Loucy (cell line): ENCODE data around the gene NKAIN2.

Experiments
- H2AFZ ChIP-seq: fragments of 200-600 bp; sonication (generic); 2 replicates; pipeline ENCODE4 v1.6.0; 2016; ENCODE audit warnings: antibody characterized with exemption, mild to moderate bottlenecking, low read length, moderate library complexity
- H3F3A ChIP-seq: fragments of 200-600 bp; 2 replicates; pipeline ENCODE4 v1.6.0; 2016; ENCODE audit warnings: antibody characterized with exemption, low read depth, mild to moderate bottlenecking
- H3K27me3 ChIP-seq: fragments of 200-600 bp; sonication (generic); 2 replicates; pipeline ENCODE4 v1.6.1; 2014; ENCODE audit warnings: low read length, mild to moderate bottlenecking; ENCODE audit not compliant: insufficient read depth, poor library complexity, severe bottlenecking
- H3K36me3 ChIP-seq: fragments of 200-600 bp; sonication (generic); 2 replicates; pipeline ENCODE4 v1.6.1; 2016; ENCODE audit warnings: low read length; ENCODE audit not compliant: insufficient read depth
- H3K4me1 ChIP-seq: fragments of 200-600 bp; sonication (generic); 2 replicates; pipeline ENCODE4 v1.5.1; 2014; ENCODE audit warnings: low read length, mild to moderate bottlenecking; ENCODE audit not compliant: insufficient read depth, poor library complexity, severe bottlenecking
- H3K4me2 ChIP-seq: fragments of 200-600 bp; sonication (generic); 2 replicates; pipeline ENCODE4 v1.6.0; 2014; ENCODE audit warnings: antibody characterized with exemption, low read length, low read depth, mild to moderate bottlenecking; ENCODE audit not compliant: poor library complexity, severe bottlenecking
- H3K4me3 ChIP-seq: fragments of 200-600 bp; sonication (generic); 2 replicates; pipeline ENCODE4 v1.5.1; 2014; ENCODE audit warnings: low read length, mild to moderate bottlenecking, mixed read lengths; ENCODE audit not compliant: poor library complexity, severe bottlenecking
- H3K79me2 ChIP-seq: fragments of 200-600 bp; sonication (generic); 2 replicates; pipeline ENCODE4 v1.6.1; 2014; ENCODE audit warnings: low read length; ENCODE audit not compliant: insufficient read depth
- H3K9ac ChIP-seq: fragments of 200-600 bp; sonication (generic); 2 replicates; pipeline ENCODE4 v1.6.0; 2014; ENCODE audit warnings: mild to moderate bottlenecking, low read depth, low read length, moderate library complexity; ENCODE audit not compliant: poor library complexity, severe bottlenecking
- H3K9me2 ChIP-seq: fragments of 200-600 bp; sonication (generic); replicated peaks from 2 replicates; pipeline ENCODE4 v1.6.1; 2016; ENCODE audit warnings: low read depth, low read length, mixed read lengths
- H3K9me3 ChIP-seq: fragments of 200-600 bp; sonication (generic); 2 replicates; pipeline ENCODE4 v1.6.1; 2014; ENCODE audit warnings: mild to moderate bottlenecking, antibody characterized with exemption, low read length, low read depth; ENCODE audit not compliant: insufficient read depth
- H4K20me1 ChIP-seq: fragments of 200-600 bp; sonication (generic); 2 replicates; pipeline ENCODE4 v1.6.0; 2014; ENCODE audit warnings: antibody characterized with exemption, low read length, mild to moderate bottlenecking; ENCODE audit not compliant: insufficient read depth, poor library complexity, severe bottlenecking
- CTCF ChIP-seq: fragments of 200-600 bp; sonication (generic); conservative IDR thresholded peaks from 2 replicates; pipeline ENCODE4 v1.5.1; 2014; ENCODE audit warnings: mild to moderate bottlenecking, antibody characterized with exemption, low read length
- EZH2phosphoT487 ChIP-seq: fragments of 200-600 bp; IDR thresholded peaks from 2 replicates; pipeline ENCODE4 v1.6.1; 2018; ENCODE audit warnings: antibody characterized with exemption, mild to moderate bottlenecking, moderate library complexity, borderline replicate concordance

Gene NKAIN2

DNA sequence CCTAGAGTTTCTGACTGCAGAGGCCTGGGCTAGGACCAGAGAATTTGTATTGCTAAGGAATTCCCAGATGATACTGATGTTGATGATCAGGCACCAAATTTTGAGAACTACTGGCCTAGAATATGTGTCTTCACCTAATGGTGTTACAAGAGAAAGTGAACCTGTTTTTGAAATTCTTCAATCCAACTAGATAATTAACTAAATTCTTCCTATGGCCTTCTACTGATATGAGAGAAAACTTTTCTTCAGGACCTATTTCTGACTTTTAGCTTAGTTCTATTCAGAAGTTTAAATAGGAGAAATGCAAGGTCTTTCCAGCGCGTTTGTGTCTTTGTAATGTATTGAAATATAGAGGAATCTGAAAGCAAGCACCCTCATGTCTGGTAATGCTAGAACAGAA is 7.3 kb downstream of the NKAIN2 start:
- TF ChIP-seq EZH2phosphoT487 (no peak), CTCF (no peak)
- Histone ChIP-seq H3K79me2 (no peaks in the 10 kb centered on the region), H3K4me3 (no peak overlapping the region), H3K4me2 (no peak overlapping the region), H3K9me2 (no peaks in the 10 kb centered on the region), H3K36me3 (no peaks in the 10 kb centered on the region), H3K9me3 (no peaks in the 10 kb centered on the region), H2AFZ (peak overlapping the region; percentile 55; the same call in 1 of the 2 replicates), H3K9ac (no peak overlapping the region), H3K27me3 (no peaks in the 10 kb centered on the region), H3K4me1 (peaks cover 16% of the 10 kb centered on the region), H4K20me1 (no peaks in the 10 kb centered on the region), H3F3A (no peaks in the 10 kb centered on the region)

- Histone ChIP-seq H4K20me1 (no peaks in the 10 kb centered on the region), H3K4me2 (no peak overlapping the region), H3K9me3 (no peaks in the 10 kb centered on the region), H3K27me3 (no peaks in the 10 kb centered on the region), H3K36me3 (no peaks in the 10 kb centered on the region), H3K4me1 (peaks cover 16% of the 10 kb centered on the region), H3K79me2 (no peaks in the 10 kb centered on the region), H3K9me2 (no peaks in the 10 kb centered on the region), H3F3A (no peaks in the 10 kb centered on the region), H2AFZ (peak overlapping the region; percentile 55; the same call in 1 of the 2 replicates), H3K4me3 (no peak overlapping the region), H3K9ac (no peak overlapping the region)
- TF ChIP-seq EZH2phosphoT487 (no peak), CTCF (no peak)
Observed at GRCh38 chr6:123811378-123811777, 7.7 kb downstream of the NKAIN2 start.

DNA sequence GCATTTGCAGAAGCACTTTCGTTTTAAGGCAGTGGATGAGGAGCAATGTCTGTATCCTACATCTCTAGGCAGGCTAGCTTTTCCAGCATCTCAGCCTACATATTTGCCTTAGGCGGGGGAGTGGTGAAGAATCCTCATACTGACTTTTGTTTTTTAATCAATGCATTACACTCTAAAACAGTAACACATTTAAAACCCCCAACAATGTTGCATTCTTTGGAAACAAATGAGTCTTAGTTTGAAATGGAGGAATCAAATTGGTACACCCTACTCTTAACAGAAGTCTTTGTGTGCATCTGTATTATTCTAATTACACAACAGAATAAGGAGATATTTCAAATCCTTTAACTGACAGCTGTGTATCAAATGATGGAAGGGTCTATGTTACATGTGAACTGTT is 9.0 kb downstream of the NKAIN2 start:
- 0 out of 2 replicates have a peak overlapping the region, but pooled peaks have one; percentile 22 for H2AFZ ChIP-seq
- H3K9me3 ChIP-seq: no peaks in the 10 kb centered on the region
- H3K9me2 ChIP-seq: no peaks in the 10 kb centered on the region
- no peaks in the 10 kb centered on the region for H3F3A ChIP-seq
- no peak overlapping the region for H3K4me2 ChIP-seq
- H3K79me2 ChIP-seq: no peaks in the 10 kb centered on the region
- no peak overlapping the region for H3K4me3 ChIP-seq
- no peaks in the 10 kb centered on the region for H4K20me1 ChIP-seq
- no peak overlapping the region for H3K9ac ChIP-seq
- peaks cover 16% of the 10 kb centered on the region for H3K4me1 ChIP-seq
- H3K36me3 ChIP-seq: no peaks in the 10 kb centered on the region
- no peak for TF ChIP-seq CTCF
- no peak for TF ChIP-seq EZH2phosphoT487
- no peaks in the 10 kb centered on the region for H3K27me3 ChIP-seq
